PC-9 (cell line): Measurements from ENCODE around the gene MBD5.

ENCODE experiments used
- CTCF ChIP-seq: fragments of 200-600 bp; sonication (generic); conservative IDR thresholded peaks from 2 replicates; pipeline ENCODE4 v1.6.1; 2017; ENCODE audit warnings: mixed run types, antibody characterized with exemption, mild to moderate bottlenecking, moderate library complexity
- EZH2 ChIP-seq: fragments of 200-600 bp; sonication (generic); IDR thresholded peaks from 2 replicates; pipeline ENCODE4 v1.8.0; 2017; ENCODE audit warnings: antibody characterized with exemption, low read depth

GRCh38 chr2:148483665-148484064 is 462.8 kb downstream of the MBD5 start:
- TF ChIP-seq CTCF (no peak), EZH2 (no peak)
